HEK293 (cell line): Measurements from ENCODE around the gene DARS2.

Experiments used
- GLI4 ChIP-seq: fragments of 450-650 bp; formaldehyde crosslinking; IDR thresholded peaks from 2 replicates; pipeline ENCODE4 v1.5.1; 2016; ENCODE audit warnings: missing biosample characterization, missing genetic modification characterization
- MYNN ChIP-seq: fragments of 450-650 bp; formaldehyde crosslinking; IDR thresholded peaks from 2 replicates; pipeline ENCODE4 v1.5.1; 2016; ENCODE audit warnings: missing biosample characterization, missing genetic modification characterization, borderline replicate concordance
- PBX3 ChIP-seq: sonication (generic); formaldehyde crosslinking; IDR thresholded peaks from 2 replicates; pipeline ENCODE4 v1.8.1; 2022; ENCODE audit warnings: mild to moderate bottlenecking, moderate library complexity, missing genetic modification reagents
- TRIM28 ChIP-seq: IDR thresholded peaks from 2 replicates; pipeline ENCODE4 v1.6.1; 2011; ENCODE audit warnings: low read length, control low read depth, borderline replicate concordance
- ZBTB49 ChIP-seq: fragments of 450-650 bp; formaldehyde crosslinking; IDR thresholded peaks from 2 replicates; pipeline ENCODE4 v1.5.1; 2016; ENCODE audit warnings: missing biosample characterization, missing genetic modification characterization, low read depth
- ZNF114 ChIP-seq: fragments of 450-650 bp; formaldehyde crosslinking; IDR thresholded peaks from 2 replicates; pipeline ENCODE4 v1.5.0; 2017; ENCODE audit warnings: missing biosample characterization, missing genetic modification characterization
- ZNF138 ChIP-seq: fragments of 450-650 bp; formaldehyde crosslinking; IDR thresholded peaks from 2 replicates; pipeline ENCODE4 v1.5.1; 2016; ENCODE audit warnings: missing biosample characterization, missing genetic modification characterization, borderline replicate concordance
- ZNF510 ChIP-seq: fragments of 450-650 bp; formaldehyde crosslinking; IDR thresholded peaks from 2 replicates; pipeline ENCODE4 v1.5.1; 2018; ENCODE audit warnings: mild to moderate bottlenecking, missing genetic modification characterization, missing biosample characterization; ENCODE audit not compliant: insufficient replicate concordance
- TF ChIP-seq, protein P1 (sequence below): fragments of 450-650 bp; formaldehyde crosslinking; IDR thresholded peaks from 2 replicates; pipeline ENCODE4 v1.5.1; 2016; ENCODE audit warnings: missing biosample characterization, missing genetic modification characterization

DNA sequence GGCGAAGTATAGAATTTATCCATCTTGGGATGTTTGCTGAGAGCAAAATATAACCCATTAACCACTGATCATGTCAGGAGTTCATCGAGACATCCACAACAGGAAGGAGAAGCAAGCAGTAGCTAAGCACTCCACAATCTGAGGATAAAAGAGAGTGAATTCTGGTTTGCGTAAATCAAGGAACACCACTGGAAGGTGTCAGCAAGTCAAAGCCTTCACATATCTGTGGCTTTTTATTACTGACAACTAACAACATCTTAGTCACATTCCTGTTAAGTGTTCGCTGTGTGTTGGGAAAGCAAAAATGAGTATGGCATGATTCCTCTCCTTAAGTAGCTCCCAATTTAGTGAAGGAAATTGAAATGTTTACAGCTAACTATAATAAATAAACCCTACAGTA lies 44.5 kb upstream of the DARS2 start:
- TF ChIP-seq, protein P1, sequence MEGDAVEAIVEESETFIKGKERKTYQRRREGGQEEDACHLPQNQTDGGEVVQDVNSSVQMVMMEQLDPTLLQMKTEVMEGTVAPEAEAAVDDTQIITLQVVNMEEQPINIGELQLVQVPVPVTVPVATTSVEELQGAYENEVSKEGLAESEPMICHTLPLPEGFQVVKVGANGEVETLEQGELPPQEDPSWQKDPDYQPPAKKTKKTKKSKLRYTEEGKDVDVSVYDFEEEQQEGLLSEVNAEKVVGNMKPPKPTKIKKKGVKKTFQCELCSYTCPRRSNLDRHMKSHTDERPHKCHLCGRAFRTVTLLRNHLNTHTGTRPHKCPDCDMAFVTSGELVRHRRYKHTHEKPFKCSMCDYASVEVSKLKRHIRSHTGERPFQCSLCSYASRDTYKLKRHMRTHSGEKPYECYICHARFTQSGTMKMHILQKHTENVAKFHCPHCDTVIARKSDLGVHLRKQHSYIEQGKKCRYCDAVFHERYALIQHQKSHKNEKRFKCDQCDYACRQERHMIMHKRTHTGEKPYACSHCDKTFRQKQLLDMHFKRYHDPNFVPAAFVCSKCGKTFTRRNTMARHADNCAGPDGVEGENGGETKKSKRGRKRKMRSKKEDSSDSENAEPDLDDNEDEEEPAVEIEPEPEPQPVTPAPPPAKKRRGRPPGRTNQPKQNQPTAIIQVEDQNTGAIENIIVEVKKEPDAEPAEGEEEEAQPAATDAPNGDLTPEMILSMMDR (tag by site-specific recombination): no peak
- no peak for TF ChIP-seq ZBTB49 (tag by site-specific recombination)
- no peak for TF ChIP-seq MYNN (tag by site-specific recombination)
- no peak for TF ChIP-seq GLI4 (tag by site-specific recombination)
- no peak for TF ChIP-seq TRIM28
- TF ChIP-seq ZNF114 (tag by site-specific recombination): no peak
- TF ChIP-seq ZNF138 (tag by site-specific recombination): no peak
- no peak for TF ChIP-seq PBX3 (CRISPR knock-in tag)
- TF ChIP-seq ZNF510 (tag by site-specific recombination): no peak
